HG03159 (cell line): Measurements from ENCODE around the gene DSCAM.

Source experiments
- ATAC-seq: cut with Tn5 transposase; IDR thresholded peaks from one replicate; pipeline ENCODE4 v1.9.1; 2021; ENCODE audit warnings: mild to moderate bottlenecking, moderate library complexity; ENCODE audit not compliant: unreplicated experiment

The DSCAM gene

GRCh38 chr21:40671716-40672115, 175.2 kb downstream of the DSCAM start:
- ATAC-seq, result no peak

- ATAC-seq, result no peak
Measured at GRCh38 chr21:40668555-40669275, 178.2 kb downstream of the DSCAM start.

- ATAC-seq, result no peak
Measured at GRCh38 chr21:40667967-40668366, 179.0 kb downstream of the DSCAM start.

DNA sequence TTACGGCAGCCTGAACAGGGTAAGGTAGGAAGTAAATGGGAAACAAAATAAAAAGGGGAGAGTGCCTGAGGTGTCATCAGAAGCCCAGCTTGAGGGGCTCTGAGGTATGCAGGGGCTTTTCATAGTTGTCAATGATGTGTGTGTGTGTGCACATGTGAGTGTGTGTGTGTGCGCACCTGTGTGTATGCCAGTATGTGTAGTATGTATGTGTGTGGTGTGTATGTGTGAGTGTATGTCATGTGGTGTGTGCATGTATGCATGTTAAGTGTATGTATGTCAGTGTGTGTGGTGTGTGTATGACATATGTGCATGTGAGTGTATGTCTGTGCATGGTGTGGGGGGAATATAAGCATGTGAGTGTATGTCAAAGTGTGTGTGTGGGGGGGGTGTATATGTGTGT, 184.1 kb downstream of the DSCAM start:
- no peak for ATAC-seq

- ATAC-seq, result no peak
Measured at GRCh38 chr21:40660461-40660860, 186.5 kb downstream of the DSCAM start.

- no peak for ATAC-seq
Measured at GRCh38 chr21:40658311-40658710, 188.6 kb downstream of the DSCAM start.

- no peak for ATAC-seq
Measured at GRCh38 chr21:40652436-40652835, 194.5 kb downstream of the DSCAM start.

- no peak for ATAC-seq
Measured at GRCh38 chr21:40647706-40648105, 199.3 kb downstream of the DSCAM start.

GRCh38 chr21:40646651-40647050, 200.3 kb downstream of the DSCAM start:
- ATAC-seq, result no peak

DNA sequence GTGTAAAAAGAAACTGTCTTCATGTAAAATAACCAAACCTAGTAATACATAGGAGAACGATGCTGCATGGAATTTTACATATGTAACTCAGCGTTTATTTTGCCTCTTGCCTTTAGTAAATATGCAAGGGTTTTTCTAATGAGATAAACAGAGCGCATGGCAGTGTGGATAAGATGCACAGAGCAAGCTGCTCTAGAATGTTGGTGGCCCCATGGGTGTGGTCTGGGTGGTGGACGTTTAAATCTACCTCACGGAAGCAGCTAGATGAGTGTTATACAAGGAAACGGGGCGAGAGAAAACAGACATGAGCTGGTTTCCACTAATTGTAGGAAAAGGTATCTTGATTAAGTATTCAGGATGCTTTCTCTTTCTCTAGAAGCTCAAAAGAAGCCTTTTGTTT, 205.9 kb downstream of the DSCAM start:
- ATAC-seq, result no peak

- ATAC-seq, result no peak
Measured at GRCh38 chr21:40640266-40640789, 206.6 kb downstream of the DSCAM start.

DNA sequence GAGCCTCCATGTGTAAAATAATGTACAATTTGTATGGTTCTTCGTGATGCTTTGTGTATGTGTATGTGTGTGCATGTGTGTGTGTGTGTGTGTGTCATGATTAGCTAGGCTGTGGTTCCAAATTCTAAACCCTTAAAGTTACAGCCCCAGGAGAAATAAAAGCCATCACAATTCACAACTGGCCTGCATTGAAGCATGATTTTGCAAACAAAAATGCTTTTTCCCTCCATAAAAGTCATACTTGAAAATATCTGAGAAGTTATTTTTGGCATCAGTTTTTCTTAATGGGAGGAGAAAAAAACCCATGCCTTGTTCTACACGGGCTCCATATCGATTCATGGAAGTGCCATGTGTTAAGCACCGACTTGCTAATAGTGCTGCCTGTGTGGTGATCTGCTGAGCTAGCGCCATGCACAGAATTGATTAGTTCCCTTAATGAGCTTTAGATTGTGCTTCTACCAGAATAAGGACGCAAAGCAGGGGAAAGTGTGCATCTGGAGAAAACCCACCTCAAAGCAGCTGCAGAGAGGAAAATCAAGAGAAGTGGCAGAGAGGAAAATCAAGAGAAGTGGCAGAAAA, 207.3 kb downstream of the DSCAM start:
- ATAC-seq, result no peak

DNA sequence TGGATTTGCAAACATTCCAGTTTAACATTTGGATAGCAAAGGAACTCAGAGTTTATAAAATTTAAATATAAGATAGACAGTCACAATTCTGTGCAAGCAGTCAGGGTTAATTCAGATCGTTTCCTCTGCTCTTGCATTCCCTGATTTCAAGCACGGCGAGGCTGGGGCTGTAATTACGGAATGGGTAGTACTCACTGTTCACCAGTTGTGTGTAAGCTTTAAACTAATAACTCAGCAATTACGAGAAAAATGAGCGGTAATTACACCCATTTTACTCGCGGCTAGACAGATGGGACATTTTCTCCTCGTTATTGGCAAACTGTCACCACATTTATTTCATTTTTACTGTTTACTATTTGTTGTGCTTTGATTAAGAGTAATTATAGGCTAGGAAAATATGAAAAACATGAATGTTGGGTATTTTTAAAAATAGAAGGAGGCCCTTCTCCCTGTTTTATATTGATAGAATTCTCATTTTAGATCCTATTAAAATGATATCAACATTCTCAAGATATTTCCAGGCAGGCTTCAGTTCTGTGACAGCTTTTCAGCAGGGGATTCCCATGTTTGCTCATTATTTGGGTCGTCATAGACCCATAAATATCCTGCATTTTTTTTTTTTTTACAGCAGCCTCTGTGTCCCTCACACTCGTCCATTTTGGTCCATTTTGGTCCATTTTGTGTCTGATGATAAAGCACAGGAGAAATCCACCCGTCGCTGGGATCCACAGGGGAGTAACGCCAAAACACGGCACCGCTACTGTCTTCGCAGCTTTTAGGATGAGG, 208.3 kb downstream of the DSCAM start:
- ATAC-seq, result no peak

DNA sequence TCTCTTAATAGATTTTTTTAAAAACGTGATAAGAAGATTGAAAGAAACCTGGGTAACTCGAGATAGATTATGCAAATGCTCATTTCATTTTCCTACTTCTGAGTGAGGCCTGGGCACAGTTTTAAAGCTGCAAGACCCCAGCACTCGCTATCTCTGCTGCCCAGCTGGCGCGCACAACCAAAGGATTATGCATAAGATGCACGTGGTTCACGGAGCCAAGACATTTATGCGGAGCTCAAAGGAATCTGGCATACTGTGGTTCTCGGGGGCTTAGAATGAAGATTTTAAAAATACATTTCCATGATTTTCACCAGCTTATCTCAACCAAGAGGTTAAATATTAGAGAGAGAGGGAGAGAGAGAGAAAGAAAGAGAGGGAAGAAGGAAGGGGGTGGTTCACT, 210.9 kb downstream of the DSCAM start:
- ATAC-seq, result no peak

GRCh38 chr21:40635391-40635790, 211.6 kb downstream of the DSCAM start:
- no peak for ATAC-seq

GRCh38 chr21:40634141-40634540, 212.8 kb downstream of the DSCAM start:
- no peak for ATAC-seq

- ATAC-seq, result no peak
Measured at GRCh38 chr21:40633048-40633447, 213.9 kb downstream of the DSCAM start.

GRCh38 chr21:40631211-40631610, 215.7 kb downstream of the DSCAM start:
- no peak for ATAC-seq

DNA sequence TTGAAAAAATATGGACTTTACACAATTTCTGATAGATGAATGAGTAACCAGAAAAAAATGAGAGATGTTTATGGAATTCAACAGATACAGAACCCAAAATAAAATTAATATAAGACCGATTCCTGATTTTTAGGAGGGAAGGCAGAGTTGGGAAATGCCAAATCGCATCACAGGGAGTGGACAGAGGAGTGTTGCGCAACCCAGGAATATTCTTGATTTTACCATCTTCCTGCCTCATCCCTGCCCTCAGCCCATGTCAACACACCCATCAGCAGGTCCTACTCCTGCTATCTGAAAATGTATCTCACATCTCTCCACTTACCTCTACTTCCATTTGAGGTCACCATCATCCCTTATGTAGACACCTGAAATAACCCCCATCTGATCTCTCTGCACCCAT, 221.0 kb downstream of the DSCAM start:
- no peak for ATAC-seq

DNA sequence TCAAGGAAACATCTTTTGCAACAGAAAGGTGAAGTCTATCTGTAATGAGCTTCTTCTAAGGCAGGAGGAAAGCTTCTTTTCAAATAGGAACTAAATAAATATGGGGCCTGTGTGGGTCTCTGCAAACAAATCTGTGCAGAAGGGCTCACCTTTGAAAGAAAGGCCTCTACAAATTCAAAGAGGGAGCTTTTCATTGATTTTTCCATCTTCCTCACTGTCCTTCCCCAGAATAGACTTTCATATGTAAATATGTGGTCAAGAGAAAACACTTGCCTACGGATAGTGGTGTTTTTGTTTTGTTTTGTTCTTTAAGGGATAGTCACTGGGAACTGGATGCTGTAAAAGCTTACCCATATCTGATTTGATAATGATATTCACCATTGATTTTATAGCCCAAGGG, 223.4 kb downstream of the DSCAM start:
- ATAC-seq, result no peak

DNA sequence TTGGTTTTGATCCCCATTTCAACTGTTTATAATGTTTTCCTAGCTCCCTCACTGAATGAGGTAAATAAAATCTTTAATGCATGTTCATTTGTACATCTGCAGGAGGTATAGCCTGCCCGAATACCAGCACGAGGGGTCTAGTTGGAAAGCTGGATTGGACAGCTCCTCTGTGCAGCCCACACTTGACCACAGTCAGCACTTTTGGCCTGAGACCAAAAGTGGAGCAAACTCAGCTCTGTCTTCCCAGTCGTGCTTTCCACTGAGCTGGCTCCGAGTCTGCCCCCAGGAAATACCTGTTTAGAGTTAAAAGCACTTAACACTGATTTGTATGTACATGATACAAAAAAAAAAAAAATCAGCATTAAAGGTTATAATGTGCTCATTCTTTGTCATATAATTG, 224.4 kb downstream of the DSCAM start:
- no peak for ATAC-seq
